Activated CD8-positive, alpha-beta memory T cell treated with anti-CD3 and anti-CD28 coated beads, Interleukin-2, amount 50 U/mL, for 4 hours (primary cell): Measurements from ENCODE around the gene CCDC169.
"Not testable (repeated sequence)": the region's sequence is repeated elsewhere in the genome, so short reads cannot be mapped to it uniquely, and the experiment has no call there.

Experiments
- DNase-seq: peaks from one replicate; pipeline ENCODE4 v3.0.0-alpha.2; 2020

Gene CCDC169

DNA sequence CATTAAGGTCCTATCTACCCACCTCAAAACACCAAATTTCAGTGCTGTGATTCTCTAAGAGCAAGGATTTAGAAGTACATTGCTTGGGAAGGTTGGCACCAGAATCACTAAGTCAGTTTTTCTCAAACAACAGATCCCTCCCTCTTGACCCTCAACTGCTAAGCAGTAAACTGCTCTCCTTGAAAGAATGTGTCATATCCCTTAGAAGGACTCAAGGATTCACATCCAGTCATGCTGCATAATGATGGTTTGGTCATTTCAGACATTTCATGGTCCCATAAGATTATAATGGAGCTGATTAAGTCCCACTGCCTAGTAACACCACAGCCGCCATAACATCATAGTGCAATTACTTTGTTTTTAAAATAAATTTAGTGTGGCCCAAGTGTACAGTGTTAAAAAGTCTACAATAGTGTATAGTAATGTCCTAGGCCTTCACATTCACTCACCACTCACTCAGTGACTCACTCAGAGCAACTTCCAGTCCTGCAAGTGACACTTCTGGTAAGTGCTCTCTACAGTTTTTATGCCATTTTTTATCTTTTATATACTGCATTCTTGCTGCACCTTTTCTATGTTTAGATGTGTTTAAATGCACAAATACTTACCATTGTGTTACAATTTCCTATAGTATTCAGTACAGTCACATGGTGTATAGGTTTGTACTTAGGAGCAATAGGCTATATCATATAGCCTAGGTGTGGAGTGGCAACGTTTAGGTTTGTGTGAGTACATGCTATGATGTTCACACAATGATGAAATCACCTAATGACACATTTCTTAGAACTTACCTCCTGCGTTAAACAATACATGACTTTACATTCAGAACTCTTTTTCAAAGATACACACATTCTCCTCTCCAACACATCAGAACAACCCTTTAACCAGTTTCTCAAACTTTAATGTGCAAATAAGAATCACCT is 15.7 kb upstream of the CCDC169 start:
- no peak for DNase-seq

DNA sequence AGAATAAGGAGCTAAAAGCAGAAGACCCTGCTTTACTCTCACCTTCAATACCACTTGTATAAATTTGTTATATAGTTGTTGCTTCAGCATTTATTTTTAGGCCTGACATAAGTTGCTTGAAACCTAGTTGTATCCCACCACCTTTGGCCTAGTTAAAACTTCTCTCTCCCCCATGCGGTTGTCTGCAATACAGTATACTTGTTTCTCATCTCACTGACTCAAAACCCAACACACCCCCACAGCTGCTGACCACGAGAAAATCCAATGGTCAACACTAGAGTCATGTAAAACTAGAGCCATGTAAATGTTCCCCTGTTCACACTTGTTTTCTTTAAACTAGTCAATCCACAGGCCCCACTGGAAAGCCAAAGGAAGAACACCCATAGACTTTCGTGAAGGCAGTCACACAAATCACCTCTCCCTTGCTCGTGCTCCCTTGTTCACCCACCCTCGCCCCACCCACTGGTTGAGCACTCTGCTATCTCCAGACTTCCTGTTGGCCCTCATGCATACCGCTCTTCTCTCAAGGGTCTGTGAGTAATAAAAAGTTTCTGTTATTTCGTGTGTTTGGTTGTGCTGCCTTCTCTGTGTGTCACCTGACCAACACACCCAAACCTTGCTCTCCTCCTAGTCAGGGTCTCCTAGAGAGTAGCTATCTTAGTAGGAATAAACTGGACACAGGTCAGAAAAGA is 12.9 kb upstream of the CCDC169 start:
- DNase-seq = no peak

DNA sequence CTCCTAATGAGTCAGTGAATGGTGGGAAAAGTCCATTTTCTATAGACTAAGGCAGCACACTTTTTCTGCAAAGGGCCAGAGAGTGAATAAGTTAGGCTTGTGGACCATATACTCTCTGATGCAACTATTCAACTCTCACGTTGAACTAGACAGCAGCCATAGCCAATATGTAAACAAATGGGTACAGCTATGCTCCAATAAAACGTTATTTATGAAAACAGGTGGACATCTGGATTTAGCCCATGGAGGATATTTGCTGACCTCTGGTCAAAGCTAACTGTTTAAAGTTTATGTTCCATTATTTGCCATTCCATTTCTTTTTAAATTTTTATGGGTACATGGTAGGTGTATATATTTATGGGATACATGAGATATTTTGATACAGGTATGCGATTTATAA is 4.7 kb upstream of the CCDC169 start:
- no peak for DNase-seq

DNA sequence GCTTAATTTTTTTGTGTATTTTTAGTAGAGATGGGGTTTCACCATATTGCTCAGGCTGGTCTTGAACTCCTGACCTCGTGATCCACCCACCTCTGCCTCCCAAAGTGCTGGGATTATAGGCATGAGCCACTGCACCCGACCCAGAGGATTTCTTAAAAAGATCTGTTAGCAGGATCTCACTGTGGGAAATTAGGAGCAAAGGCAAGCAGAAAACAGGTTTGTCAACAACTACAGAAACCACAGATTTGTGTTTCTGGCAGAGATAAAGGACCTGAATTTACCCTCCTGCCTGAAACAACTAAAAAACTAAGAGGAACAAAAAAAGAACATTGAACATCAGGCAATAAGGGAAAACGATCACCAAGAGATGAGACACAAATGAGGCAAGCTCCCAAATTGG is 1.9 kb upstream of the CCDC169 start:
- not testable (repeated sequence) for DNase-seq

DNA sequence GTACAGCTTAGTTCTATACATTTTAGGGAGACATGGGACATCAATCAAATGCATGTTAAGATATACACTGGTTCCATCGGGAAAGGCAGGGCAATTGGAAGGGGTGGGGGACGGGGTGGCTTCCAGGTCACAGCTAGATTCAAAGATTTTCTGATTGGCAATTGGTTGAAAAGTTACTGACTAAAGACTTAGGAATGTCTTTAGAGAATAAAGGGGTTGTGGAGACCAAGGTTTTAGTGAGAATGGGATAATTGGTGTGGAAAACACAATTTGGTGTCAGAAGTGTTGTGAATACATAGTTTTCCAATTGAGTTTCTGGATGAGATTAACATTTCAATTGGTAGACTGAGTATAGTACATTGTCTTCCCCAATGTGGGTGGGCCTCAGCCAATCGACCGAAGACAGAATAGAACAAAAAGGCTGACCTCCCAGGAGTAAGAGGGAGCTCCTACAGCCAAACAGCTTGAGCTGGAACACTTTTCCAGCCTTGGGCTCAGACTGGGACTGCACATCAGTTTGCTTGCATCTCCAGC is 988 bp upstream of the CCDC169 start:
- no peak for DNase-seq

DNA sequence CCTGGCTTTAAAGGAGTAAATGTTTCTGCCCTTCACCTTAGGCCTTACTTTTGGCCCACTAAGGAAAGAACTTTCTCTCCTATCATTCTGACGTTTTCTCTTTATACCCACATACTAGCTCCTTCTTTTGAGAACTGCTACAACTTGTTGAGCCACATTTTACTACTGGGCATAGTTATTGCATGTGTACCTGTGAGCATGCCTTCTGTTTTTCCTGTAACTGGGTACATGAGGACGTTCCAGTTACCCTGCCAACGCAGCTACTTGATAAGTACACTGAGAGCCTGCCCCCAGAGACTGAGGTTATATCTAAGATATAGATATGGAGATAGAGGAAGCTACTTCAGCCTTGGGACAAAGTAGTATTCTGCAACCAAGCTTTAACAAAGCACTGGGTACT is 3.5 kb downstream of the CCDC169 start:
- DNase-seq = no peak

DNA sequence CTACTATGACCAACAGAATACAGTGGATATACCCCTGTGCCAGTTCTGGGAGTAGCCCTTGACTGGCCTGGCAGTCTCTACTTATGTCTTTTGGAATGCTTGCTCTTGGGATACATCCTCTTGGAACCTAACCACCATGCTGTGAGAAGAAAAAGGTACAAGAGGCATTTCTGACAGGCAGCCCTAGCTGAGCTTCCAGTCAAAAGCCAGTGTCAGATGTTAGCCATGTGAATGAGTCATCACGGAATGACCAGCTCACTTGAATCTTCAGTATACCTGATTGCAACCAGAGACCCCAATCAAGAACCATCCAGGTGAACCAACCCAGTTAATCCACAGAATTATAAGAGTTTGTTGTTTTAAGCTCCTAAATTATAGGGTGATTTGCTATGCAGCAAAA is 4.1 kb downstream of the CCDC169 start:
- DNase-seq = no peak

DNA sequence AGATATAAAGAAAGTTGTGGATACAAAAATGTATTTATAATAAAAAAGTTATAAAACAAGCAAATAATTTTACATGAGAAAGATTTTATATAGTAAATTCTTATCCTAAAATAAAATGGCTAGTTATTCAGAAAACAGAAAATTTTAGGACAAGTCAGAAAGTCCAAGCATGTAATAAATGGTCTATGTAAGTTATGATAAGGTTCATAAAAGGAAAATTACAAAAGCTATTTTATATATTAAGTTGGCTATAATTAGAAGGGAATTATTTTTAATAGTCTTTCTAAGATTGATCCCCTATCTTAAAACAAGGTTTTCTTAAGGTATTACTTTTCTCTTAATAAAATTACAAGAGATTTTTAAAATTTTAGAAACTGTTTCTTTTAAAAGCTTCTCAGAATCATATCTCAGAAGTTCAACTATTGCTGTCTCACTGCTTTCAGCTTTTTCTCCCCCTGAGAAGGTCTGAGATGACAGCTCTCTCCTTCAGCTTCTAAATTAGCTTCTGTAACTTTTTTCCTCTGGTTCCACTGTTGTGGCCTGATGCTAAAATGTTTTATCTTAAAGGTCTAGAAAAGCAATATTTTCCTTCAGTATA is 8.7 kb downstream of the CCDC169 start:
- DNase-seq = no peak

DNA sequence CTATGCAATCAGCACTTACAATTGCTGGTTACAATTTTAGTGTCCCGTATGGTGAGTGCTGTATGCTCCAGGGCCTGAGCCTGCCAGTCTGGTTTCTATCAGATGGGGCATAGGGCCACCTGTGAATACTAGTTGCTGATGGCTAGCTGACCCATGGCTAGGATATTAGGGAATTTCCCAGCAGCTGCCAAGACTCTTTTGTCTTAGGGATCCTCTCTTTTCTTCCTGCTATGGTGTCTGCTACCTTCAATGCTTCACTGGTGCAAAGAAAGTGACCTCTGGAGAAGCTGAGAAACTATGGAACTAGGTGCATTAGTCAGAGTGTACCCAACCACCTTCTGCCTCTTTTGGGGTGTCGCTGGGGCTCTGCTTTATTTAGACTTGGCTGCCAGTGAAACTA is 11.6 kb downstream of the CCDC169 start:
- DNase-seq = no peak

DNA sequence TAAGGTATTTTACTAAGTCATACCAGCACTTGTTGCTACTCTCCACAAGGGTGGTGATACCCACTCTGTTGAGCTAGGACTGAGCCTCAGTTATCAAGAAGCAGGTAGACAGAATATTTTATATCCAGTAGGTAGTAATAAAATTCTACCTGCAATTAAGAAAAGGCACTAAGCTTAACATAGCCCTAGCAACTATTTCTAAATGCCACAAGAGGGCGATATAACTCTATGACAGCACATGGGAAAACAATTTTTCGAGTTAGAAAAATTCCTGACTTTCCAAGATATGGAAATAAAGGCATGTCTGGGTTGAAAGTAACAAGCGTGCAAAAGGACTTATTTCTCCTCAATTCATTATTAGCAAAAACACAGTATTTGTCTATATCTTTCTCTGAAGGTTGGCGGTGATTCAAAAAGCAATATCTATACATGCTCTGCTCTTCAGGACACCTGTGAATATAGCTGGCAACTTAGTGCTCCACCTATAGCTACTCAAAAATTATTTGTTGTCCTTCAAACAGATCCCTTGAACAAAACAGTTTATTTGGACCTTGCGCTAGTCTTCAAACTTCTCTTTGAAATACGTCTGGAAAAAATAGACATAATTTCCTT is 14.7 kb downstream of the CCDC169 start:
- no peak for DNase-seq

DNA sequence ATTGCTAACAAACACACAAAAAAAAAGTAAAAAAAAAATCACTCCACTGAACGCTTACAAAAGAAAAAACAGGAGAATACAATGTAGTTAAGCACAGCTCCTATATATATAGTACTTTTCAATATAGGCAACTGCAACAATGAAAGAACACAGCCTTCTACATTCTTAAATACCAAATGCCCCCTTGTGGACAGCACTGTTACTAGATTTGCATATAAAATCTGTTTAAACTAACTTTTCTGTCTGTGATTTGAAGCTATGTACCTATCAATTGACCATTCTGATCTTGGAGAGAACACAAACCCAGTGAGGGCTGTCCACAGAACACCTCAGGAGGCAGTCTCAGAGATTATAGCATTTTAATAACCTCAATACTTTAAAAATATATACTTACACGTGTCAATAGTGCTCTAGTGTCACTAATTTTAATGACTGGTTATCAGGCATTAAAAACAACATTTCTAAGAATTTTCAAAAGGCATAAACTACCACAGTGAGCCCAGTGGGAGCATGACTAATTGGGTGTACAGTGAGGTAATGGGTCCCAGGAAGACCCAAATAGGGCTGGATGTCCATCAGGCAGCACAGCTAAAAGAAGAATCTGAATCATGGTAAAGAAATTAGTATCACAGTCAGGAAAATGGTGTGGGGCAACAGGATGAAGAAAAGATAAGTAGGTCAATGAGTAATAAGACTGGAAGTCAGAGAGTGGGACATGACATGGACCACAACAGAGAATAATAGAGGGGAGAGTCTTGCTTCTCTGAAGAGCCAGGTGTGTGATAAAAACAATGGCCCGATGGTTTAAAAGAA is 22.2 kb downstream of the CCDC169 start:
- DNase-seq = no peak

DNA sequence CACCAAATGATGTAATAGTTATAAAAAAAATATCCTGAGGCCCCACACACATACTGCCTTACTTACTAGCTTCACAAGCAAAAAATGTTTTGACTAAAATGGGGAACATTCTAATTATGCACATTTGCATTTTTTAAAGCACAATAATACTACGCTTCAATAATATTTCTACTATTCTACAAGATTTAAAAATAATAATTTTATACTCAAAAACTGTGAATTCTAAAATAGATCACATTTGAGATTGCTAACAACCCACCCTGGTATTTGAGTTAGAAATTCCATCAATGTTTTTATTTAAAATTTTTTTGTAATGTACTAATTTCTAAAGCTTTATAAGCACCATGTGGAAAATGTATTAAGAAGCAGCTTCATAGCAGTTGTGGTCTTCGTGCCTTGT is 24.2 kb downstream of the CCDC169 start:
- no peak for DNase-seq

DNA sequence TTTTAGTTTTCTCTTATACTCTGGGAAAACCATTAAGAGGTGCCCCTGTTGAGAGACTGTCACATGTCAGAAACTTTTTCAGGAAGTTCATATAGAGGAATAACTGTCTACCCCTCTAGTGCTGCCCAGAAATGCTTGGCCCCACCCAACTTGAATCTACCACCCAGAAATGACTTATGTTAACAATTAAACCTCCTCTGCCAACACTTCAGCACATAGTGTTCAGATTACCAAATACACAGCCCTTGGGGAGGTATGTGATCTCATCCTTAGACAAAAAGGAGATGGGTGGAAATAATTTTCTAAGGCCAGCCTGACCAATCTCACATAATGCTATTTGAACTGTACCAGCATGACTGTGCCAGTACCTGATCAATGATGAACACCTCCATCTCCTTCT is 35.6 kb downstream of the CCDC169 start:
- no peak for DNase-seq

DNA sequence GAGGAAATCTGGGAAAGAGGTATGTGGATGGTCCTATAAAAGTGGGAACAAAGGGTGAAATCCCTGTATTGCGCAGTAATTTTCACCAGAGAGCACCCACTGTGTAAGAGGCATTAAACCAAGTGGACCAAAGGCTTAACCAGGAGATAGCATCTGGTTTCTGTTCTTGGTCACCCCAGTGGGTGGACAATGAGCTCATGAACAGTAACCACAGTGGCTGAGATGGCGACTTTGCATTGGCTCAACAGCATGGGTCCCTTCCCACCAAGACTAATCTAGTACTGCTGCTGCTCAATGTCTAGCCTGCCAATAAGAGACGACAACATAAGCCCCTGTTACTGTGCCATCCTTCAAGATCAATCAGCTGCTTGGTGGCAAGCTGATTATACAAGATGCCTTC is 36.6 kb downstream of the CCDC169 start:
- no peak for DNase-seq

DNA sequence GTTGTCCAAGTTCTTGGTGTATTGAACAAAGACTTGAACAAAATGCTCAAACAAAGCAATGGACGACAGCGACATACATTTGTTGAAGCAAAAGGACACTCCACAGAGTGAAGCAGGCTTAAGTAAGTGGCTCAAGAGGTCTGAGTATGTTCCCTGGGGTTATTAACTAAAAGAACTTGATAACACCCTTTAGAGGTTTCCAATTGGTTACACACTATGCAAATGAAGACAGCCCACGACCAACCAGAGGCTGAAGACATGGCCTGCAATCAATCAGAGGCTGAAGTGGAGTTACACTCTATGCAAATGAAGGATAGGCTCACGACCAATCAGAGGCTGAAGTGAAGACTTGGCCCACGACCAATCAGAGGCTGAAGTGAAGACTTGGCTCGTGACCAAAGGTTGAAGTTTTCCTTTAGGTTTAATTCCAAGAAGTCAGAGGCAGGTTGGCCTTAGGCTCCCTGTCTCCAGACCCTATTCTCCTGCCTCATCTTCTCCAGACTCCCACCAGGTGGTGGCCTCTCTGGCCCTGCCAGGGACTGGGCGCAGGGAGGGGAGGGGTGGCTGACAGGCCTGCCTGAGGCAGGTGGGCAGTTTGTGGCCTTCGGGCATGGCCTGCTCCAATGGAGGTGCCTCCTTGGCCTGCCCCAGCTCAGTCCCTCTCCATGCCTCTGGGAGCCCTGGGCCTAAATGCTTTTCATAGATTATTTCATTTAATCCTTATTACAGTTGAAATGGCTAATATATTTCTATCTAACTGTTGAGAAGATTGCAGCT is 38.1 kb downstream of the CCDC169 start:
- DNase-seq = no peak

DNA sequence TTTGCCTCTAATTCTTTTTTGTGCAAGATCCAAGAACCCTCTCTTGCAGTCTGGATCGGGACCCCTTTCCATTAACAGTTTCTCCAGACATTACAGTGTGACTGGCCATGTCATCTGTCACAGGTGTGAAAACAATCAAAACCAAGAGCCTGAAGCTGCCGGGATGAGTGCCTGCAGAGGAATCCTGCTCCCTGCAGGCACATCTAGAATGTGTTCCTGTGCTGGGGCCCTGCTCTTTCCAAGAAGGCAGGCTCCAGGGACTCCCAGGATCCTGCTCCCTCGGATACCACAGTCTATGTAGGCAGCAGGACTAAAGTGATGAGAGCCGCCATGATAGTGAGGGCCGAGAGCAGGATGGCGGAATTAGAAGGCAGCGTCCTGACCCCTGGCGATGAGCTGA is 38.8 kb downstream of the CCDC169 start:
- no peak for DNase-seq

DNA sequence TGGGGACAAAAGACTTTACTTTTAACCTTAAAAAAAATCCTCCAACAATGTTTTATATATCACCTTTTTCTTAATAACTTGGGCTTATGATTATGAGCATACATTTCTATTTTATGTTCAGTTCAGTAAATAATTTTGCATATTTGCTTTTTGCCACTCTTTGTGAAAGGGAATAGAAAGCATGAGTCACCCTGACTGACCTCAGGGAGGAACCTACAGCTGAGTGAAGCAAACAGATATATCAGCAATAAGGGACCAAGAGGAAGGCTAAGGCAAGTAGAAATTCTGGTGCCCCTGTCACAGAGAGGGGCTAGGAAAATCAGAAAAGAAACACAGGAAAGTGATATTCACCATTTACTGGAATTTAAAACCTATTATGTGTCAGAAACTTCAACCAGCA is 46.1 kb downstream of the CCDC169 start:
- DNase-seq = no peak

DNA sequence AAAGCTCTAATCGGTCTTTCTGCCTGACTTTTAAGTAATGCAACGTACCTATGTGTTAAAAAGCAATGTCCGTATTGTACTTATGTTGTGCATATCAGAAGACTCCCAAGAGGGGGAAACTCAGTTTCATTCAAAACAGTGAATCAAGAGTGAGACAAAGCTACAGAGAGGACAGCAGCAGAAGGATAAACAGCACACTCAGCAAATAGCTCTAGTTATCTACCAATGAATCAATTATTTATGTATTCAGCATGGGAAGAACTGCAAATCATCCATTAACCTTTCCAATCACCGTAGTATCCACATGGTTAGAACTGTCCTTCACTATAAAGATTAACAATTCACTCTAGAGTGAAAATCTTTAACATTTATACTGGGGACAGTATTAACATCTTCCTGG is 46.6 kb downstream of the CCDC169 start:
- DNase-seq = no peak

DNA sequence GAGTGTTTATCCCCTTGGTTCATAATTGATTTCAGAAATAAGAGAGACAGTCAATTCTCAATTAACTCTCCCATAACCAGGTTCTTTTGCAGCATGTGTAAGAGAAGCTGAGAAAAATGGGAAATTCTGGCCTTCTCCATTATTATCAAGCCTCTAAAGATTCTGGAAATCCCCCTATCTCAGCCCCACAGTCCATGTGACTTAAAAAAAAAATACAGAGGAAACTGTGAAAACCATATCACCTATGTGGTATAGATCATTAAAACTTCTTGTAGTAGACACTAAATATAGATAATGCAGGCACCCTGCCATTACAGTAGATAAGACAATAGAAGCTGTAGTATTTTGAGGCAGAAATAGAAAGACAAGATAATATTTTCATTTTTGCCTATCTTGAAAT is 48.9 kb downstream of the CCDC169 start:
- no peak for DNase-seq

DNA sequence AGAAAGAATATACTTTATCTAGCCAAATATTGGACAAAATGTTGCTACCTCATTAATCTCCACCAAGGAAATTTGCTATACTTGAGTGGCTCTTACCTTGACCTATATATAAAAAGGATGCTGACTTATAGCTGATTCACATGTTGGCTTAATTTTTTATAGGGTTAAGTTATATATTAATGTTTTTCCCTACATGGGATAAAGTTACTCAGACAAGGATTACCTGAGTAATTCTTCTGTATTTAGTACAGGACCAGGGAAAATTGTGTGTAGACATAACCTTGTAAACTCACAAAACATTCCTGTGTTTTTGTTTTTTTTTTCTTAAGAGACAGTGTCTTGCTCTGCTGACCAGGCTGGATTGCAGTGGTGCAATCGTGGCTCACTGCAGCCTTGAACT is 52.6 kb downstream of the CCDC169 start:
- no peak for DNase-seq

DNA sequence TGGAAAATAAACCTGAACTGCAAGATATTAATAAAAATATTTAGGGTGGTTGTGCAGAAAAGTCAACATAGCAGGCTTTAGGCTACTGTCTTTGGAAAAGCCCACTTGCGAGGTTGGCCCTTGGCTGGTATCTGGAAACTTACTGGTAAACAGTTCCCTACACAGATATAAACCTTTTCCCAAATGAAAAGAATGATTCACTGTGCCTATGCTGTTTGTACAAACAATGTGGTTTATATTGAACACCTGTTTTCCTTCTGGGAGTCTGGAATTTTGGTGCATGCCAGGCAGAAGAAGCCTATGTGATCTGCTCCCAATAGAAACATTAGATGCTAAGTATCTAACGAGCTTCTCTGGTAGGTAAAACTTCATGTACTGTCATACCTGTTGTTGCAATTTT is 53.5 kb downstream of the CCDC169 start:
- no peak for DNase-seq

DNA sequence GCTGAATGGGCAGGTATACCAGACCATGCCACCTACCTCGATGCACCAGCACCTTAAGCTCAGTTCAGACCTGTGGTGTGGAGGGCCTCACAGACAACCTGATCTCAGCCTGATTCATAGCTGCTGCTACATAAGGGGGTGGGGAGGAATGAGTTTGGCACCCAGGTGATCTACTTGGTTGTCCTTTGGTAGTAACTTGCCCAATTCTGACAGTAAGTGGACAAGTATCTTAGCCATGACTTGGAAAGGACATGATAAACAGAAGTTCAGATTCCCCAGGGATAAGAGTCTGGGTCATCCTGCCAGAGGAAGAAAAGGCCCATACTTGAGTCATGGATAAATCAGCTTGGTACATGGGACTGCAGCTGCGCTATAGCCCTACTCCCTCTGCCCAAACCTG is 54.9 kb downstream of the CCDC169 start:
- no peak for DNase-seq
